HepG2 (cell line): Measurements from ENCODE around the gene KCTD19. TPM values are rescaled to one million over a fixed set of nuclear protein-coding genes. Genes with fewer than 3 reads are reported as not detected.
A peak's percentile ranks its signal among the peaks of the same experiment; 100 is the strongest.

Source experiments
- ATAC-seq: fragments of 200-7000 bp; cut with Tn5 transposase; 3 replicates; pipeline ENCODE4 v1.9.1; 2020; ENCODE audit warnings: mild to moderate bottlenecking, moderate library complexity
- BruUV-seq: library from RNA; stranded (reverse); fragments of 400-500 nt; replicated peaks from 2 replicates; lab custom pipeline; 2021; lab: Mats Ljungman, UMichigan
- CTCF ChIA-PET: fragments of 300-600 bp; formaldehyde crosslinking; extraction: SDS; loops from one replicate; lab custom pipeline; 2021; ENCODE audit warnings: low total read pairs, inconsistent platforms, low intra/inter-chr PET ratio; lab: Yijun Ruan, JAX
- POLR2A ChIA-PET: fragments of 350-600 bp; sonication (Branson Sonifier 250); formaldehyde crosslinking; loops from one replicate; lab custom pipeline; 2020; ENCODE audit warnings: antibody characterized with exemption, inconsistent platforms; lab: Yijun Ruan, JAX
- DNase-seq: peaks from one replicate; pipeline ENCODE4 v3.0.0-alpha.2; 2015; ENCODE audit warnings: low spot score
- FAIRE-seq: peaks from 3 replicates; lab custom pipeline; 2011; peaks lifted over from hg19 to GRCh38; lab: Jason Lieb, UNC
- H2AFZ ChIP-seq: one replicate; pipeline ENCODE4 v1.6.1; 2011; ENCODE audit warnings: low read length, inconsistent platforms
- H3K27ac ChIP-seq: fragments of 300-600 bp; 3 replicates; pipeline ENCODE4 v1.8.0; 2011; ENCODE audit warnings: mixed run types, mild to moderate bottlenecking, mixed read lengths, low read length, inconsistent platforms; ENCODE audit not compliant: insufficient read depth; ENCODE audit errors: extremely low read length
- H3K27me3 ChIP-seq, 2 experiments: fragments of 200-600 bp in 1 of 2; 2 replicates in 1 of 2; 3 replicates in 1 of 2; pipeline versions ENCODE4 v1.6.0 to v1.8.0; 2011; ENCODE audit warnings: low read length in 2 of 2, mild to moderate bottlenecking in 2 of 2, moderate library complexity in 2 of 2, inconsistent platforms in 1 of 2; ENCODE audit not compliant: insufficient read depth in 2 of 2, control insufficient read depth in 1 of 2
- H3K36me3 ChIP-seq, 2 experiments: fragments of 200-600 bp in 1 of 2; replicated peaks in 1 of 2; 2 replicates in 1 of 2; 3 replicates in 1 of 2; pipeline versions ENCODE4 v1.5.1 to v1.8.0; 2011; ENCODE audit warnings: low read length in 2 of 2, inconsistent platforms in 1 of 2; ENCODE audit not compliant: insufficient read depth in 2 of 2, control insufficient read depth in 1 of 2
- H3K4me1 ChIP-seq: 2 replicates; pipeline ENCODE4 v1.5.1; 2012; ENCODE audit warnings: low read length, inconsistent platforms; ENCODE audit not compliant: insufficient read depth
- H3K4me2 ChIP-seq: 2 replicates; pipeline ENCODE4 v1.6.0; 2011; ENCODE audit warnings: low read depth, low read length, inconsistent platforms
- H3K4me3 ChIP-seq, 3 experiments: fragments of 200-600 bp in 1 of 3; sonication (generic), shearing (Covaris generic) in 1 of 3; replicated peaks in 1 of 3; 2 replicates each; pipeline ENCODE4 v1.5.1; 2011 to 2016; ENCODE audit warnings: low read length in 3 of 3, inconsistent platforms in 2 of 3, low read depth in 2 of 3, mild to moderate bottlenecking in 2 of 3, control low read depth in 1 of 3, mixed read lengths in 1 of 3; ENCODE audit not compliant: insufficient read depth in 1 of 3
- H3K79me2 ChIP-seq: one replicate; pipeline ENCODE4 v1.6.1; 2011; ENCODE audit warnings: low read length, inconsistent platforms; ENCODE audit not compliant: insufficient read depth
- H3K9ac ChIP-seq: 2 replicates; pipeline ENCODE4 v1.6.0; 2011; ENCODE audit warnings: mild to moderate bottlenecking, low read depth, low read length, inconsistent platforms; ENCODE audit not compliant: insufficient read depth
- H3K9me3 ChIP-seq: 2 replicates; pipeline ENCODE4 v1.5.1; 2012; ENCODE audit warnings: mild to moderate bottlenecking, low read length
- H4K20me1 ChIP-seq: 2 replicates; pipeline ENCODE4 v1.6.0; 2011; ENCODE audit warnings: inconsistent platforms, mild to moderate bottlenecking, low read length, moderate library complexity; ENCODE audit not compliant: insufficient read depth
- CBX1 ChIP-seq: IDR thresholded peaks from one replicate; pipeline ENCODE4 v1.6.1; 2016; ENCODE audit warnings: antibody characterized with exemption, low read depth
- GTF2F1 ChIP-seq: fragments of 150-350 bp; IDR thresholded peaks from 2 replicates; pipeline ENCODE4 v1.6.1; 2014; ENCODE audit warnings: low read length
- ZNF251 ChIP-seq: sonication (generic); formaldehyde crosslinking; IDR thresholded peaks from 2 replicates; pipeline ENCODE4 v1.9.0; 2021; ENCODE audit warnings: mild to moderate bottlenecking, missing genetic modification reagents
- ZNF614 ChIP-seq: IDR thresholded peaks from 2 replicates; pipeline ENCODE4 v1.6.1; 2018; ENCODE audit warnings: missing biosample characterization, missing genetic modification reagents, inconsistent platforms, borderline replicate concordance
- in situ Hi-C: cut with HindIII; loops from 2 replicates; pipeline ENCODE4 v1.10.0; 2017; ENCODE audit warnings: low pct_unique_long_range_greater_than_20kb; ENCODE audit not compliant: extremely low pct_ligation_motif_present
- intact Hi-C: fragments of 100-400 bp; cut with micrococcal nuclease; formaldehyde crosslinking; loops from one replicate; pipeline ENCODE4 v1.10.0; 2022; ENCODE audit not compliant: unreplicated experiment
- polyA plus RNA-seq, 8 experiments: library from polyadenylated mRNA; depleted of rRNA in 3 of 8; stranded (reverse) in 7 of 8; unstranded in 1 of 8; fragments of >200 nt; fragmentation: Illumina TruSeq in 4 of 8; extraction: Trizol in 4 of 8; gene quantifications; 2 replicates each; pipeline versions ENCODE4 v1.2.1 to v1.2.3, GENCODE V29; 2011 to 2016; ENCODE audit warnings: low read depth in 4 of 8, missing spikeins in 1 of 8, mixed read lengths in 1 of 8; ENCODE audit not compliant: insufficient read depth in 1 of 8
- total RNA-seq, 5 experiments: library from RNA; depleted of rRNA; stranded (reverse); fragments of >200 nt; fragmentation: Illumina TruSeq; extraction: Trizol; gene quantifications; 2 replicates each; pipeline ENCODE4 v1.2.3, GENCODE V29; 2016; ENCODE audit warnings: low read depth in 1 of 5
- TF ChIP-seq, protein P1 (sequence below): sonication (generic); formaldehyde crosslinking; IDR thresholded peaks from 2 replicates; pipeline ENCODE4 v1.4.0; 2020; ENCODE audit warnings: mild to moderate bottlenecking, missing genetic modification reagents
- TF ChIP-seq, protein P2 (sequence below): sonication (generic); formaldehyde crosslinking; IDR thresholded peaks from 2 replicates; pipeline ENCODE4 v1.8.1; 2023; ENCODE audit warnings: mild to moderate bottlenecking, missing genetic modification reagents, borderline replicate concordance
- TF ChIP-seq, protein P3 (sequence below): sonication (generic); formaldehyde crosslinking; IDR thresholded peaks from 2 replicates; pipeline ENCODE4 v1.4.0; 2020; ENCODE audit warnings: missing genetic modification reagents, borderline replicate concordance

Gene KCTD19
- total and polyA plus RNA-seq, 2 of the 13 experiments (the other 11 are each of a cell fraction or from before 2014, with no cell fraction given), result not detected

DNA sequence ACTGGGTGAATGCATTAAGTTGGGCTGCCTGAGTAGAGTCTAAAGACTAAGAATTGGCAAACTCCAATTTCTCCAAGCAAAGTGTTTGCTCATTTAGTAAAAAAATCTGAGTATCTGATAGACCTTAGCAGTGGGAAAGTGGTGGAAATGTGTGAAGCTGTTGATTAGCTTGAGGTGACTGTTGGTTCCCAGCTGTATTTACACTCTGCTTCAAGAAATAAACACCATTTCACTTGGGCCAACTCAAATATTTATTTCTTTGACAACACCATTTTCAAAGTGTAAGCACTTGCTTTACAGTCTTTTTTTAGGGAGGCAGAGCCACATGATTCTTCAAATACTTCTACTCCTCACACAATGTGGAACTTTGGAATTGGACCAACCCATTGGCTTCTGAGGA lies 8.7 kb downstream of the KCTD19 start:
- Histone ChIP-seq H3K9me3 (no peaks in the 10 kb centered on the region), H3K4me1 (peaks cover 8% of the 10 kb centered on the region; the same call in 1 of the 2 replicates), H3K27ac (no peak overlapping the region), H3K9ac (no peak overlapping the region), H4K20me1 (no peaks in the 10 kb centered on the region), H2AFZ (no peak overlapping the region), H3K27me3 (peaks cover 0 to 15% of the 10 kb centered on the region in 2 experiments; a peak in 3 of 5 replicates), H3K79me2 (no peaks in the 10 kb centered on the region), H3K36me3 (no peaks in the 10 kb centered on the region), H3K4me3 (no peak overlapping the region), H3K4me2 (no peak overlapping the region)
- TF ChIP-seq, protein P1, sequence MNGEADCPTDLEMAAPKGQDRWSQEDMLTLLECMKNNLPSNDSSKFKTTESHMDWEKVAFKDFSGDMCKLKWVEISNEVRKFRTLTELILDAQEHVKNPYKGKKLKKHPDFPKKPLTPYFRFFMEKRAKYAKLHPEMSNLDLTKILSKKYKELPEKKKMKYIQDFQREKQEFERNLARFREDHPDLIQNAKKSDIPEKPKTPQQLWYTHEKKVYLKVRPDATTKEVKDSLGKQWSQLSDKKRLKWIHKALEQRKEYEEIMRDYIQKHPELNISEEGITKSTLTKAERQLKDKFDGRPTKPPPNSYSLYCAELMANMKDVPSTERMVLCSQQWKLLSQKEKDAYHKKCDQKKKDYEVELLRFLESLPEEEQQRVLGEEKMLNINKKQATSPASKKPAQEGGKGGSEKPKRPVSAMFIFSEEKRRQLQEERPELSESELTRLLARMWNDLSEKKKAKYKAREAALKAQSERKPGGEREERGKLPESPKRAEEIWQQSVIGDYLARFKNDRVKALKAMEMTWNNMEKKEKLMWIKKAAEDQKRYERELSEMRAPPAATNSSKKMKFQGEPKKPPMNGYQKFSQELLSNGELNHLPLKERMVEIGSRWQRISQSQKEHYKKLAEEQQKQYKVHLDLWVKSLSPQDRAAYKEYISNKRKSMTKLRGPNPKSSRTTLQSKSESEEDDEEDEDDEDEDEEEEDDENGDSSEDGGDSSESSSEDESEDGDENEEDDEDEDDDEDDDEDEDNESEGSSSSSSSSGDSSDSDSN (CRISPR knock-in tag), result no peak
- TF ChIP-seq GTF2F1 (no peak), CBX1 (no peak)
- TF ChIP-seq, protein P2, sequence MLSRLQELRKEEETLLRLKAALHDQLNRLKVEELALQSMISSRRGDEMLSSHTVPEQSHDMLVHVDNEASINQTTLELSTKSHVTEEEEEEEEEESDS (CRISPR knock-in tag), result no peak
- FAIRE-seq, result no peak
- intact Hi-C loops, result no loop called here
- in situ Hi-C loops, result no loop called here
- CTCF ChIA-PET, result no interaction called here
- POLR2A ChIA-PET, result no interaction called here
- no peak for DNase-seq
- BruUV-seq, result no TSS peak
- no peak for ATAC-seq

DNA sequence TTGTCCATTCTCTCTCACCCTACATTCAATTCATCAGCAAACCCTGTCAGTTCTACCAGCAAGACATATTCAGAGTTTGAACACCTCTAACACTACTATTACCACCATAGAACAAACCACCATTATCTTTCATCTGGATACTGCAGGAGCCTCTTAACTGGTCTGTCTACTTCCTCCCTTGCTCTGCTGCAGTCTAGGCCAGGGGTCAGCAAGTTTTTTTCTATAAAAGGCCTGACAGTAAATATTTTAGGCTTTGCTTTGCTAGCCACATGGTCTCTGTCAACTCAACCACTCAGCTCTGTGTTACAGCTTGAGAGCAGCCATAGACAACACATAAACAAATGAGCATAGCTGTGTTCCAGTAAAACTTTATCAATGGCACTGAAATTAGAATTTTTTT lies 13.8 kb downstream of the KCTD19 start:
- Histone ChIP-seq H2AFZ (no peak overlapping the region), H3K9me3 (no peaks in the 10 kb centered on the region), H4K20me1 (no peaks in the 10 kb centered on the region), H3K36me3 (no peaks in the 10 kb centered on the region), H3K4me3 (no peak overlapping the region), H3K4me1 (peaks cover 18% of the 10 kb centered on the region; the same call in 1 of the 2 replicates), H3K27ac (no peak overlapping the region), H3K4me2 (no peak overlapping the region), H3K27me3 (peaks cover 2 to 28% of the 10 kb centered on the region in 2 experiments; a peak in 3 of 5 replicates), H3K79me2 (no peaks in the 10 kb centered on the region), H3K9ac (no peak overlapping the region)
- ATAC-seq (peak; percentile 30; the same call in 1 of the 3 replicates), FAIRE-seq (no peak), DNase-seq (no peak)
- intact Hi-C loops (no loop called here), in situ Hi-C loops (no loop called here)
- no TSS peak for BruUV-seq
- CTCF ChIA-PET, result no interaction called here
- POLR2A ChIA-PET, result no interaction called here
- TF ChIP-seq, protein P3, sequence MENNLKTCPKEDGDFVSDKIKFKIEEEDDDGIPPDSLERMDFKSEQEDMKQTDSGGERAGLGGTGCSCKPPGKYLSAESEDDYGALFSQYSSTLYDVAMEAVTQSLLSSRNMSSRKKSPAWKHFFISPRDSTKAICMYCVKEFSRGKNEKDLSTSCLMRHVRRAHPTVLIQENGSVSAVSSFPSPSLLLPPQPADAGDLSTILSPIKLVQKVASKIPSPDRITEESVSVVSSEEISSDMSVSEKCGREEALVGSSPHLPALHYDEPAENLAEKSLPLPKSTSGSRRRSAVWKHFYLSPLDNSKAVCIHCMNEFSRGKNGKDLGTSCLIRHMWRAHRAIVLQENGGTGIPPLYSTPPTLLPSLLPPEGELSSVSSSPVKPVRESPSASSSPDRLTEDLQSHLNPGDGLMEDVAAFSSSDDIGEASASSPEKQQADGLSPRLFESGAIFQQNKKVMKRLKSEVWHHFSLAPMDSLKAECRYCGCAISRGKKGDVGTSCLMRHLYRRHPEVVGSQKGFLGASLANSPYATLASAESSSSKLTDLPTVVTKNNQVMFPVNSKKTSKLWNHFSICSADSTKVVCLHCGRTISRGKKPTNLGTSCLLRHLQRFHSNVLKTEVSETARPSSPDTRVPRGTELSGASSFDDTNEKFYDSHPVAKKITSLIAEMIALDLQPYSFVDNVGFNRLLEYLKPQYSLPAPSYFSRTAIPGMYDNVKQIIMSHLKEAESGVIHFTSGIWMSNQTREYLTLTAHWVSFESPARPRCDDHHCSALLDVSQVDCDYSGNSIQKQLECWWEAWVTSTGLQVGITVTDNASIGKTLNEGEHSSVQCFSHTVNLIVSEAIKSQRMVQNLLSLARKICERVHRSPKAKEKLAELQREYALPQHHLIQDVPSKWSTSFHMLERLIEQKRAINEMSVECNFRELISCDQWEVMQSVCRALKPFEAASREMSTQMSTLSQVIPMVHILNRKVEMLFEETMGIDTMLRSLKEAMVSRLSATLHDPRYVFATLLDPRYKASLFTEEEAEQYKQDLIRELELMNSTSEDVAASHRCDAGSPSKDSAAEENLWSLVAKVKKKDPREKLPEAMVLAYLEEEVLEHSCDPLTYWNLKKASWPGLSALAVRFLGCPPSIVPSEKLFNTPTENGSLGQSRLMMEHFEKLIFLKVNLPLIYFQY, result no peak
- no peak for TF ChIP-seq ZNF614 (CRISPR knock-in tag)
- TF ChIP-seq ZNF251 (CRISPR knock-in tag), result no peak
